BJ (cell line): ENCODE measurements around the gene IRAK3. TPM values are rescaled to one million over a fixed set of nuclear protein-coding genes. Genes with fewer than 3 reads are reported as not detected.

Source experiments
- CTCF ChIA-PET: fragments of 350-600 bp; formaldehyde crosslinking; extraction: SDS; loops from one replicate; lab custom pipeline; 2021; ENCODE audit warnings: antibody characterized with exemption, inconsistent platforms; lab: Yijun Ruan, JAX
- POLR2A ChIA-PET: fragments of 300-600 bp; sonication (Branson Sonifier 250); formaldehyde crosslinking; extraction: SDS; loops from one replicate; lab custom pipeline; 2021; ENCODE audit warnings: antibody characterized with exemption; lab: Charles Lee
- DNase-seq: peaks from one replicate; pipeline ENCODE4 v3.0.0-alpha.2; 2011; ENCODE audit warnings: low read depth
- H3K27me3 ChIP-seq: 2 replicates; pipeline ENCODE4 v1.6.0; 2011; ENCODE audit warnings: low read length; ENCODE audit not compliant: control insufficient read depth, insufficient read depth
- H3K36me3 ChIP-seq: 2 replicates; pipeline ENCODE4 v1.5.1; 2011; ENCODE audit warnings: low read length; ENCODE audit not compliant: control insufficient read depth, insufficient read depth
- H3K4me3 ChIP-seq: 2 replicates; pipeline ENCODE4 v1.5.1; 2011; ENCODE audit warnings: low read depth, mild to moderate bottlenecking, control low read depth, low read length
- polyA plus RNA-seq: library from polyadenylated mRNA; depleted of rRNA; stranded (reverse); fragments of >200 nt; gene quantifications from 2 replicates; pipeline ENCODE4 v1.2.3, GENCODE V29; 2011
- TF ChIP-seq, protein P1 (sequence below): IDR thresholded peaks from 2 replicates; pipeline ENCODE4 v1.5.1; 2011; ENCODE audit warnings: low read depth, mild to moderate bottlenecking, control low read depth, inconsistent platforms, low read length, moderate library complexity; ENCODE audit not compliant: insufficient read depth

The IRAK3 gene
- polyA plus RNA-seq, 1 experiment, result 3.1 TPM

DNA sequence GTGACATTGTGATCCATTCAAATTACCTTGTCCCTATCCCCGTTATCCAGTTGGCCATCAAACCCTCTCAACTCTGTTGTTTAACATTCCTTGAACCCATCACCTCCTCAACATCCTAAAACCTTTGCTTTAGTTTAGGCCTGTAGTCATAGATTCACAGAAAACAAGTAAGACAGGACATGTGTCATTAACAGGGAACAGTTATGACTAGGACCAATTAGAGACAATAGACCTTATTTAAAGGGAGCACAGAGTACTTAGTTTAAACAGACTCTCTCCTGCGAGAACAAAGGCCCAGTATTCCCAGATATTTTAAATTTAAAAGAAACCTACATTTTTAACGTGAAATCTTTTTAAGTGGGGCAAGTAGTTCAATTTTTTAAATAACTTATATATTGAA lies 93.2 kb downstream of the IRAK3 start:
- ChIA-PET CTCF (no interaction called here), POLR2A (no interaction called here)
- DNase-seq, result no peak
- Histone ChIP-seq H3K27me3 (peaks cover 1% of the 10 kb centered on the region; the same call in 1 of the 2 replicates), H3K4me3 (no peak overlapping the region), H3K36me3 (no peaks in the 10 kb centered on the region)
- TF ChIP-seq, protein P1, sequence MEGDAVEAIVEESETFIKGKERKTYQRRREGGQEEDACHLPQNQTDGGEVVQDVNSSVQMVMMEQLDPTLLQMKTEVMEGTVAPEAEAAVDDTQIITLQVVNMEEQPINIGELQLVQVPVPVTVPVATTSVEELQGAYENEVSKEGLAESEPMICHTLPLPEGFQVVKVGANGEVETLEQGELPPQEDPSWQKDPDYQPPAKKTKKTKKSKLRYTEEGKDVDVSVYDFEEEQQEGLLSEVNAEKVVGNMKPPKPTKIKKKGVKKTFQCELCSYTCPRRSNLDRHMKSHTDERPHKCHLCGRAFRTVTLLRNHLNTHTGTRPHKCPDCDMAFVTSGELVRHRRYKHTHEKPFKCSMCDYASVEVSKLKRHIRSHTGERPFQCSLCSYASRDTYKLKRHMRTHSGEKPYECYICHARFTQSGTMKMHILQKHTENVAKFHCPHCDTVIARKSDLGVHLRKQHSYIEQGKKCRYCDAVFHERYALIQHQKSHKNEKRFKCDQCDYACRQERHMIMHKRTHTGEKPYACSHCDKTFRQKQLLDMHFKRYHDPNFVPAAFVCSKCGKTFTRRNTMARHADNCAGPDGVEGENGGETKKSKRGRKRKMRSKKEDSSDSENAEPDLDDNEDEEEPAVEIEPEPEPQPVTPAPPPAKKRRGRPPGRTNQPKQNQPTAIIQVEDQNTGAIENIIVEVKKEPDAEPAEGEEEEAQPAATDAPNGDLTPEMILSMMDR, result no peak

DNA sequence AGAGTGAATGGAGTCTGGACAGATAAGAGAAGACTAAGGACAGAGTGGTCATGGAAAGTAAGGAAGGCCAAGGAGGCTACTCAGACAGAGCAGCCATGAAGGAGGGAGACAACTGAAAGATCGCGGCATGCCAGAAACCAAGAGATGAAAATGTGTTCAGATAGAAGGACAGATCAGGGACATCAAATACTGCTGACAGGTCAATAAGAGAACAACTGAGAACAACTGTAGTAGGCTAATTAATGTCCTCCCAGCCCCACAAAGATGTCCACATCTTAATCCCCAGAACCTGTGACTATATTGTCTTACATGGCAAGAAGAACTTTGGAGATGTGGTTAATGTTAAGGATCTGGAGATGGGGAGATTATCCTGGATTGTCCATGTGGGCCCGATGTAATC lies 98.3 kb downstream of the IRAK3 start:
- Histone ChIP-seq H3K36me3 (no peaks in the 10 kb centered on the region), H3K4me3 (no peak overlapping the region), H3K27me3 (peaks cover 1% of the 10 kb centered on the region; the same call in 1 of the 2 replicates)
- DNase-seq, result no peak
- POLR2A ChIA-PET, result interaction anchor here (0.7 kb wide), 1 partner anchor 9 kb away, joined by 10 read pairs; no protein-coding TSS in a partner anchor
- CTCF ChIA-PET, result no interaction called here
- TF ChIP-seq, protein P1, result no peak

DNA sequence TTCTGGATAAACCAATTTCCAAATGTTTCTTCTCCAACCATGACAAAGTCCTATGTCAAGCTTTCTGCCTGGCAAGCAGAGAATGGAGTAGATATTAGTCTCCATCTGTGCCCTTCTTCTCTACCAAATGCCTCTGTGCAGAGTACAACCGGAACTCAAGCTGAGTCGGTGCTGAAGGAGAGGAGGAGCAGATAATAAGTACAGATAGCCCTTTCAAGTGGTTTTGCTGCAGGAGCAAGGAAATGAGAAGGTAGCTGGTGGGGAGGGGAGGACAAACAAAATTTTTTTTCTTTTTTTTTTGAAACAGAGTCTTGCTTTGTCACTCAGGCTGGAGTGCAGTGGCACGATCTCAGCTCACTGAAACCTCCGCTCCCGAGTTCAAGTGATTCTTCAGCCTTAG lies 99.1 kb downstream of the IRAK3 start:
- ChIA-PET CTCF (no interaction called here), POLR2A (no interaction called here)
- Histone ChIP-seq H3K36me3 (no peaks in the 10 kb centered on the region), H3K4me3 (no peak overlapping the region), H3K27me3 (peaks cover 1% of the 10 kb centered on the region; the same call in 1 of the 2 replicates)
- no peak for DNase-seq
- TF ChIP-seq, protein P1, result no peak

DNA sequence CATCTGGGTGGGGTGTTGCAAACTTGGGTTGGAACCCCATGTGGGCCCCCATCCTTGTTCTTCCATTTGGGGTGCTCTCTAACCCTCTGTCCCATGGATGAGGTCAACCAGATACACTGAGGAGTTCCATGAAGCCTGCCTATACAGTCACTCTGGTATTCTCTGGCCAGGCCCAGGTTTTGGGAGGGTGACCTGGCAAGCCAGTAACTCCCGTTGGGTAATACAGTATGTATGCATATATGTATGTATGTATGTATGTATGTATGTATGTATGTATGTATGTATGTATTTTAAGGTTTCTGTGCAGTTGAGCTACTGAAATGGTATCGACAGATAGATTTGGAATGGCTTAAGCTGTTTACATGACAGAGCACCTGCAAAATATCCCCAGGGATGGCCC lies 100.5 kb downstream of the IRAK3 start:
- ChIA-PET CTCF (no interaction called here), POLR2A (no interaction called here)
- Histone ChIP-seq H3K4me3 (no peak overlapping the region), H3K36me3 (no peaks in the 10 kb centered on the region), H3K27me3 (no peaks in the 10 kb centered on the region; the same call in 1 of the 2 replicates)
- no peak for DNase-seq
- TF ChIP-seq, protein P1, result no peak

DNA sequence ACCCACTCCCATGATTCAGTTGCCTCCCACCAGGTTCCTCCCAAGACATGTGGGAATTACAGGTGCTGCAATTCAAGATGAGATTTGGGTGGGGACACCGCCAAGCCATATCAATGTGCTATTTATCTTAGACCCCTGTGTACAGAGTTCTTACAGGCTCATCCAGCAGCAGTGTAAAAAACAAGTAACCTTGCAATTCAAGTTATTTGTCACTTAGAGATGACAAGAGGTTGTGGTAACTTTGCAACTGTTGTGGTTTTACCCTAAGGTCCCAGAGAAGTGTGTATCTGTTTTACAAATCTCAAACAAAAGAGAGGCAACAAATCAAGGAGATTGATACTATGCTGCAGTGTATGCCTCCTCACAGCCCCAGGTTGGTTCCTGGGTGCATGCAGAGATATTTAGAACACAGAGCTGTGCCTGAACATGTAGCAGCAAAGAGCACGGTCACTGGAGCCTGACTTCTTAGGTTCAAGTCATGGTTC lies 101.7 kb downstream of the IRAK3 start:
- TF ChIP-seq, protein P1, result no peak
- ChIA-PET POLR2A (no interaction called here), CTCF (no interaction called here)
- no peaks in the 10 kb centered on the region for H3K36me3 ChIP-seq
- no peak overlapping the region for H3K4me3 ChIP-seq
- DNase-seq, result no peak
- H3K27me3 ChIP-seq, result no peaks in the 10 kb centered on the region; the same call in 1 of the 2 replicates
